Stimulated activated CD4-positive, alpha-beta T cell treated with anti-CD3 and anti-CD28 coated beads, Interleukin-12 subunit alpha, Interleukin-12 subunit beta, amount 100 ng/mL, for 24 hours (primary cell): ENCODE results near the gene FGFR2.

Source experiments
- DNase-seq, 2 experiments: peaks; one replicate each; pipeline ENCODE4 v3.0.0-alpha.2; 2020; ENCODE audit warnings: low read depth in 2 of 2

Gene FGFR2

DNA sequence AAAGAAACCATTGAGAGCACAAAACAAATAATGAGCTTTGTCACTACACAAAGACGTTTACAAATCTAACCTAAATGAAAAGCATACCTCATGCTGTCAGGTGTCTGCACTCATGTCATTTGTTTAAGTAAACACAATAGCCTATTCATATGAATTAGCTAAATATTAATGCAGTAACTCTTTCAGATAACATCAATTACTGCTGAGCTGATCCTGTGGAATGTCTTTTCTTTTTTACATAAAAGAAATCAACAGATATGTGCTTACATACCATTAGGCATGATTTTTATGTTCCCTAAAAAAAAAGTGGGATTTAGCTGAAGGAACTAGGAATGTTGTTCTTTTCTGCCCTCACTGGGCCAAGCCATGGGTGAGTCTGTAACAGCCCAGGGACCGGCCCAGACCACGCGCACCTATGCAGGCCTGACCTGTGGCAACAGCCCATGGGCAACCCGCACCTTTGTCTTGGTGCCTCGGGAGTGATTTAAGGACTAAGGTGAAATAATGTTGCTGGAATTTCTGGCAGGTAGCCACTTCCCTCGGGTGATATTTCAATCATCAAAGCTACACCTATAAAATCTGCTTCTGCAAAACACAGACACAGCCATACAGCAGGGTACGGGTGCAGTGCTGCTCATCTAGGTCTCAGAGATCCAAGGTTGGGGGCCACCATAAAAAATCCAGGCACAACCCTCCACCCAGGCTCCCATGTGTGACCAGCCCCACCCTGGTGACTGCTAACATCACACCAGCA lies 44.6 kb downstream of the FGFR2 start:
- no peak for DNase-seq

- no peak for DNase-seq
Observed at GRCh38 chr10:121552746-121553145, 45.5 kb downstream of the FGFR2 start.

GRCh38 chr10:121551210-121551885 lies 46.9 kb downstream of the FGFR2 start:
- no peak for DNase-seq

DNA sequence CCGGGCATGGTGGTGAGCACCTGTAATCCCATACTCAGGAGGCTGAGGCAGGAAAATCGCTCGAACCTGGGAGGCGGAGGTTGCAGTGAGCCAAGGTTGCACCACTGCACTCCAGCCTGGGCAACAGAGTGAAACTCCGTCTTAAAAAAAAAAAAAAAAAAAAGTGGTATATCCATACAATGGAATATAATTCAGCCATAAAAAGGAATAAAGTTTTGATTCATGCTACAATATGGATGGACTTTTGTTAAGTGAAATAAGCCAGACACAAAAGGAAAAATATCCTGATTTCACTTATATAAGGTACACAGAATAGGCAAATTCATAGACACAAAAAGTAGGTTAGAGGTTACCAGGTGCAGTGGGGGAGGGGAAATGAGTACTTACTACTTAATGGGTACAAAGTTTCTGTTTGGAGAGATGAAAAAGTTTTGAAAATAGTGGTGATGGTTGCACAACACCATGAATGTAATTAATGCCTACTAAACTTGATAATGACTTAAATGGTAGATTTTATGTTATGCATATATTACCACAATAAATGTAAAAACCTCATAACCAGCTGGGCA lies 53.9 kb downstream of the FGFR2 start:
- DNase-seq: no peak

GRCh38 chr10:121543545-121543944 lies 54.7 kb downstream of the FGFR2 start:
- no peak for DNase-seq

GRCh38 chr10:121541450-121542120 lies 56.7 kb downstream of the FGFR2 start:
- no peak for DNase-seq

DNA sequence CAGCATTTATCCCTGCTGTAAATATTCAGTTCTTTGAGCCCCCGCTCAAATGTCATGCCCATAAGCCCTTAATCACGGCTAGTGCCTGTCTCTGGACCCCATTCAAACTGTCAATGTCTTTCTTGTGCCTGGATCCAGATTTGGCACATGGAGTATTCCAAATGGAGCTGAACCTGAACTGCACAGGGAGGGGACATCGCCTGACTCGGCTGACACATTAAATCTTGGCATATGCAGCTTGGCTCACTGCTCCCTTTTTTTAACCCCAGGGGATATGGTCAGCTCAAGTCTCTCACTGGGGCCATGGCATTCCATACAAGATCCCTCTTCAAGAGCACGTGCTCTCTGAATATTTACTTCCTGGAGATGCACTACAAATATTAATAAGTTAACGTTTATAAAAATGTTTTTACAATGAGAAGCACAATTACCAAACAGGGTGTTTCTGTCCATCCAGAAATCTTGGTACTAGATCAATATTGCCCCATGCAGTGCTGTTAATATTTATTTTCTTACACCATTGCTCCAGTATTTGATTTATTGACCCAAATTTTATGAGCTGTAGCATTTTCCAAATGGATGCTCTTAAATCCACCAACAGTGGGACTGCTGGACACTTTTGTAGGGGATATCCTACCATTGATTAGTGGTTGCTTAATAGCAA lies 57.4 kb downstream of the FGFR2 start:
- no peak for DNase-seq

- DNase-seq: no peak
Observed at GRCh38 chr10:121539786-121540185, 58.5 kb downstream of the FGFR2 start.

DNA sequence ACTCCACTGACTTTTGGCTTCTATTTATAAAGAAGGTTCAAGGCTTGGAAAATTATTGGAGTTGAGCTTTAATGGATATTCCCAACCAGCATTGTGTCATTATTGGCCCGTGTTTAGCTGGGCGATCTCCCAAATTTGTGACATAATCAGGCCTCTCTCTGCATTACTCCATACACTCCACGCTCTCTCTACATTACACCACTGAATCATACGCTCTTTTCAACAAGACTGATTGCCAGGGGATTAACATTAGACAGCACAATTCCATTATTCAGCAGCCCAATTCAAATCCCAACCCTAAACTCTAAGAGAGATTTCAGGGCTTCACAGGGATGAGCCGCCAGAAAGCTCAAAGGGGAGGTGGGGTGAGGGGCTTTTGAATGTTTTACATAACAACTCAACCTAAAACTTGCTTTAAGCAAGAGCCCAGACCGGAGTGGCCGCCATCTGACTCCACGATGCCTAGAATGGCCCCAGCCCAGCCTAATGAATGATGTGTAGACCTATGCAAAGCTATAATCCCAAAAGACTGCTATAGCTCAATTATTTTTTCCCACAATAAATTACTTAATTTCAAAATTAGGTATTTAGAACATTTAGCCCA lies 61.8 kb downstream of the FGFR2 start:
- no peak for DNase-seq

DNA sequence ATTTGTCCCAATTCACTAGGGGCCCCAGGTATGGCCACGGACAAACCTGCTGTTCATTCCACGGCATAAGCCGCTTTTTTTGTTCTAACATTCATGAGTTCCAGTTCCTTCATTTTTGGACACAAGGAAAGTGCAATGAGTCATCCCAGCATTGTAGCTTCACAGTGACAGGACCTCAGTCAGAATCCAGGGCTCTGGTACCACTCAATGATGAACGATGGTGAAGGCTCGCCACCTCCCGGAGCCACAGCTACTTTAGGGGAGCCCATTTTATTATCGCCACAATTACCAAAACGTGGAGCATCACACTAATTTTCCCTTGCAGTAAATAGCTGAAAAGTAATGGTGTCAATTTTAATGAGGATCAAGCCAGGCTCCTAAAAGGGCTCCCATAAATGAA lies 62.9 kb downstream of the FGFR2 start:
- no peak for DNase-seq

DNA sequence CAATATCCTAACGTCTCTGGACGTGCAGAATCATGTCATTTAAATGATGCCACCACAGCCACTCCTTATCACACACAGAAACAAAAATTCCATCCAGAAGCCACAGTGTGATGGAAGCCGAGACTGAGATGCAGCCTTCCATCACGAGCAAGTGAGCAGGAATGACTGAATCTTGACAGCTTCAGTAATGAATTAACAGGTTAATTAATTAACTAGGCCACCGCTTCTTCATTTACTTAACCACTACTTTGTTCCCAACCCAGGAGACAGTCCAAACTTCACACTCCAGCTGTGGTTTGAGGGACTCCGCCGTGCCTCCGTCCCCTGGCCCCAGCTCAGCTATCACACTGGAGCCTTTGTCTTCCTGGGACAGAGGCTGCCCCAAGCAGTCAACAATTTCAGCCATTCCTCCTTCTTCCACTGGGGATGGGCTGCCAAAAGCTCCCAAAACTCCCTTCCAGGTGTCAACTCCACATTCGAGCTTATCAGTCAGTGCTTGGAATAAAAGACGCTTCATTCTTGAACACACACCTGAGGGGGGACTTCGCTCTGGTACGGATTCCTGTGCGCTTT lies 65.9 kb downstream of the FGFR2 start:
- no peak for DNase-seq

DNA sequence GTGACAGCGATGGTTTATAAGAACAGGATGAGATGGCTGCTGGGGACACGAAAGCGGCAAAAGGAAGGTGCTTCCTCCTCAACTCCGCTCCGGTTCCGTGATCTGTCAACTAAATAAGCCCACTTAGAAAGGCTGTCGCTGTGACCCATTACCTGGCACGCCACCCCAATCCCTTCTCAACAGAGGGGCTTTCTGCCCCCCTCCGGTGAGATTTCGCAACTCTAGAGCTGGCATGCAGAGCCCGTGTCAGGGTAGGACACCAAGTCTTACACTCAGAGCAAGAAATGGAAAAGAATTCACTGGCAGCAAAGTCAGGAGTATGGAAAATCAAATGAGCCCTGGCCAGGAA lies 66.4 kb downstream of the FGFR2 start:
- DNase-seq: no peak

DNA sequence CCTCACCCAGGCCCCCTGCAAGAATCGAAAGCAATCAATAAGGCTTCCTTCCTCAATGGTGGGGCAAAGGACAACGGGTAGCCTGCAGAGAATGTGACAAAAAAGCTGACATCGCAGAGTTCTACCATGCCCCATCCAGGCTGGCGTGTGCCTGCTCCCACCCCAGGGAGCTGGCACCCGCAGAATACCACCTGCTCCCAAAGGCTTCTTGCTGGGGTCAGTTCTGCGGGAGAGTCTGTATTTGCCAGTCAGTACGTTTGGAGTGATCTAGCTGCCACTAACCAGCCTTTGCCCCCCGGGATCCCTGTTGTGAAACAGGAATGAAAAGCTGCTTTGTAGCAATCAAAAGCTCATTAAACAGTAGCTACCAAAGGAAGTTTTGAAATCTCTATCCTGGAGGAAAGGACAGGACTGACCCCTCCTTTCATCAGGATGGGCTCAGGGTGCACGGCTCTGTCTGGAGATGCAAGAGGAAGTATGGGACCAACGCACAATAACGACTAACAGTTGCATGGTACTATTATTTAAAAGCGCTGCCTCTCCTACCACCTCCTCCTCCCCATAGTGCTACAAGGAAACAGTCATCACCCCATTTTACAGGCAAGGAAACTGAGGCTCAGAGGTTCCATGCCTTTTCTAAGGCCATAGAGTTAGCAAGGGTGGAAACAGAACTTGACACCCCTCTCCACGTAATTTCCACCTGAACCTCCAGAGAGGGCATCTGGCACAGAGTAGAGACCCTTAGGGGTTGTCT lies 67.0 kb downstream of the FGFR2 start:
- no peak for DNase-seq

DNA sequence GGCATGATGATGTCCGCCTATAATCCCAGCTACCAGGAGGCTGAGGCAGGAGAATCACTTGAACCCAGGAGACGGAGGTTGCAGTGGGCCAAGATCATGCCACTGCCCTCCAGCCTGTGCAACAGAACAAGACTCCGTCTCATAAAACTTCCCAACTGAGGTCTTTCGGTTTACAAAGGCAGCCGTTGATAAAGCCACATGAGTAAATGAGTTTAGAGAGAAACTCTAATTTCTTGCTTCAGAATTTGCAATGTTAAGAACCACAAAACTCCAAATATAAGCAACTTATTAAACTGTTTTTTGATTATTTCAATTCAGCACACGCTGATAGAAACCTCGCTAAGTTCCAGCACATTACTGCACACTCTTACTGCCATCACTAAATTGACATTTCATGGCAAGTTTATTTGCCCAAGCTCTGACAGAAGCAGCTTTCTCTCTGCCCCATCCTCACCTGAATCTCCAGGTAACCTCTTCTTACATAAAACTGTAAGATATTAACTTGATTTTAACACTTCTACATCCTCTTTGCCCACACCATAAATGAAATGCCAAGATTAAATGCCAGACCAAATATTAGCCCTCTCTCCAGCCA lies 67.7 kb downstream of the FGFR2 start:
- no peak for DNase-seq

DNA sequence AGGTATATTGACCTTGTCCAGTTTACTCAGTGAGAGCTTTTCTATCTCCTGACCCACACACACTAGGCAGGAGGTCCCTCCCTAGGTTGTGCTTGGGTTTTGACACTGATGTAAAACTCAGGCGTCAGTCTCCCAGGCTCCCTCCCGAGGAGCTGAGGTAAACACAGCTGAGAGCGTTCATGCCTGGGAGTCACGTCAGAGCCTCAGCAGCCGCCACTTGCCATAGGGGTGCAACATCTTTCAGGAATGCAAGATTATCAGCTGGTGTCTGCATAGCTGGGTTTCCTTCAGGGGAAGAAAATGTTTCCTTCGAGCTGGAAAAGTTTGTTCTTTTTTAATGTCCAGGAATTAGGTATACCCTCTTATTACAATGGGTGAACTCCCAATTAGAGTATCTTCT lies 70.6 kb downstream of the FGFR2 start:
- no peak for DNase-seq

DNA sequence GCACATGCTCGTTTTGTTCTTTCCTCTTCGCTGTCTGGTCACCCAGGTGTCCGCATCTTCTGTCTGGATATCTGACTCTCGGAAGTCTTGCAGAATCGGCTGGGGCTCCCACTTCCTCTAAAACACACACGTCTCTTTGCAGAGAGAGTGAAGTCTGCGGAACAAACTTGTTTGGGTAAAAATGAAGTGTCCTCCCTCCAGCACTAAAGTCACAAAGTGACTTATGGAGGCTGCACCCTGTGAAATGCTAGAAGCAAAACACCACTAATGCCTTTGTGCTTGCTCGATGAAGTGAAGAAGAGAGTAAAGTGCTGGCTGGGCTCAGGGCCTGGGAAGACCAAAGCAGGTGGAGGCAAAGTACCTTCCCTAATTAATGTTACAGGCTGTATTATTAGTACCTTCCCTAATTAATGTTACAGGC lies 71.4 kb downstream of the FGFR2 start:
- DNase-seq: no peak

- DNase-seq: no peak
Observed at GRCh38 chr10:121526135-121526790, 72.0 kb downstream of the FGFR2 start.

- DNase-seq: no peak
Observed at GRCh38 chr10:121525251-121526134, 72.8 kb downstream of the FGFR2 start.
